Astrocyte (in vitro differentiated cells and primary cell): ENCODE data around the gene CHN1. TPM values are rescaled to one million over a fixed set of nuclear protein-coding genes. Genes with fewer than 3 reads are reported as not detected.

Source experiments
- DNase-seq: peaks from one replicate; pipeline ENCODE4 v3.0.0-alpha.2; 2010; ENCODE audit warnings: low read depth
- FAIRE-seq: peaks from 2 replicates; lab custom pipeline; 2011; peaks lifted over from hg19 to GRCh38; lab: Jason Lieb, UNC
- H2AFZ ChIP-seq: 2 replicates; pipeline ENCODE4 v1.6.0; 2012; ENCODE audit warnings: low read depth, low read length, inconsistent platforms
- H3K27ac ChIP-seq: 2 replicates; pipeline ENCODE4 v1.5.1; 2011; ENCODE audit warnings: low read depth, low read length, inconsistent platforms
- H3K27me3 ChIP-seq: 2 replicates; pipeline ENCODE4 v1.6.0; 2011; ENCODE audit warnings: low read length, inconsistent platforms; ENCODE audit not compliant: insufficient read depth
- H3K36me3 ChIP-seq: 2 replicates; pipeline ENCODE4 v1.5.1; 2011; ENCODE audit warnings: low read length, inconsistent platforms; ENCODE audit not compliant: insufficient read depth
- H3K4me1 ChIP-seq: 2 replicates; pipeline ENCODE4 v1.5.1; 2011; ENCODE audit warnings: low read length, inconsistent platforms; ENCODE audit not compliant: insufficient read depth
- H3K4me2 ChIP-seq: 2 replicates; pipeline ENCODE4 v1.6.0; 2012; ENCODE audit warnings: low read length, inconsistent platforms
- H3K4me3 ChIP-seq: 2 replicates; pipeline ENCODE4 v1.5.1; 2011; ENCODE audit warnings: low read depth, mild to moderate bottlenecking, low read length, inconsistent platforms; ENCODE audit not compliant: insufficient read depth
- H3K79me2 ChIP-seq: 2 replicates; pipeline ENCODE4 v1.6.0; 2012; ENCODE audit warnings: mild to moderate bottlenecking, low read length, inconsistent platforms; ENCODE audit not compliant: insufficient read depth
- H3K9ac ChIP-seq: 2 replicates; pipeline ENCODE4 v1.6.0; 2012; ENCODE audit warnings: mild to moderate bottlenecking, low read length, inconsistent platforms
- H3K9me3 ChIP-seq: 2 replicates; pipeline ENCODE4 v1.5.1; 2012; ENCODE audit warnings: low read depth, mild to moderate bottlenecking, low read length, inconsistent platforms; ENCODE audit not compliant: insufficient read depth
- H4K20me1 ChIP-seq: 2 replicates; pipeline ENCODE4 v1.6.0; 2012; ENCODE audit warnings: low read length, inconsistent platforms; ENCODE audit not compliant: insufficient read depth
- H3K27ac Mint-ChIP-seq: one replicate; pipeline ENCODE4 v1.8.0; 2021; ENCODE audit warnings: mild to moderate bottlenecking, mixed read lengths; ENCODE audit not compliant: unreplicated experiment
- H3K27me3 Mint-ChIP-seq: one replicate; pipeline ENCODE4 v1.8.0; 2021; ENCODE audit warnings: low read depth, mixed read lengths; ENCODE audit not compliant: unreplicated experiment
- H3K36me3 Mint-ChIP-seq: one replicate; pipeline ENCODE4 v1.8.0; 2021; ENCODE audit warnings: low read depth, mixed read lengths; ENCODE audit not compliant: unreplicated experiment
- H3K4me1 Mint-ChIP-seq: one replicate; pipeline ENCODE4 v1.8.0; 2021; ENCODE audit warnings: low read depth, mixed read lengths; ENCODE audit not compliant: unreplicated experiment
- H3K4me3 Mint-ChIP-seq: one replicate; pipeline ENCODE4 v1.8.0; 2021; ENCODE audit warnings: mild to moderate bottlenecking, moderate library complexity, mixed read lengths; ENCODE audit not compliant: unreplicated experiment
- H3K9me3 Mint-ChIP-seq: one replicate; pipeline ENCODE4 v1.8.0; 2021; ENCODE audit warnings: mild to moderate bottlenecking, mixed read lengths; ENCODE audit not compliant: unreplicated experiment
- EZH2 ChIP-seq: IDR thresholded peaks from 2 replicates; pipeline ENCODE4 v1.6.1; 2012; ENCODE audit warnings: mild to moderate bottlenecking, low read length, inconsistent platforms; ENCODE audit not compliant: insufficient read depth
- total RNA-seq: library from RNA; stranded (reverse); gene quantifications from 2 replicates; pipeline ENCODE4 v1.2.1, GENCODE V29; 2021
- TF ChIP-seq, protein P1 (sequence below): IDR thresholded peaks from 2 replicates; pipeline ENCODE4 v1.5.1; 2011; ENCODE audit warnings: low read depth, mild to moderate bottlenecking, inconsistent platforms, low read length, moderate library complexity; ENCODE audit not compliant: insufficient read depth

CHN1 gene
- total RNA-seq, 1 donor from 2014 or later, result 23.9 TPM

DNA sequence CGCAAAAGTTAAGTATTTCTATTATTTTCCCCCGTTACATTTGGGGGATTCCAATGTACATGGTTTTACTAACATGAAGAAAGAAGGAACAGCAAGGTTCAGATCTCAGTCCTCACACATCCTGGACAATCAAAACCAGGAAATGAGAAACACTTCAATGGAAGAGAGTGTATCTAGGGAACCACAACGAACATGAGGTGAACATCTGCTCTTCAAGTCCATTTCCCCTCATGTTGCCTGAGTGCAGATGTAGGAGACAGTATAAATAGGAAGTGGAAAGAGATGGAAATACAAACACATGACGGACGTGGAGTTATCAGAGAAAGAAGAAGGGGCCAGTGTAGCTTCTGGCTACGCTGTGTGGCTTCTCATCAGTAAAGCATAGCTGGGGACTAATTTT, 52.6 kb downstream of the CHN1 start:
- no peaks in the 10 kb centered on the region for H3K9me3 ChIP-seq
- Mint-ChIP-seq H3K27me3 (no peaks in the 10 kb centered on the region), H3K9me3 (no peaks in the 10 kb centered on the region), H3K27ac (no peak overlapping the region), H3K4me1 (peaks cover 24% of the 10 kb centered on the region), H3K4me3 (no peak overlapping the region), H3K36me3 (no peaks in the 10 kb centered on the region)
- no peaks in the 10 kb centered on the region for H4K20me1 ChIP-seq
- no peaks in the 10 kb centered on the region for H3K27me3 ChIP-seq
- H3K27ac ChIP-seq, result no peak overlapping the region
- H3K4me1 ChIP-seq, result peaks cover 23% of the 10 kb centered on the region
- FAIRE-seq (peak; percentile 63), DNase-seq (peak; percentile 54)
- H3K9ac ChIP-seq, result no peak overlapping the region
- peak overlapping the region; percentile 3 for H3K4me2 ChIP-seq
- TF ChIP-seq, protein P1, sequence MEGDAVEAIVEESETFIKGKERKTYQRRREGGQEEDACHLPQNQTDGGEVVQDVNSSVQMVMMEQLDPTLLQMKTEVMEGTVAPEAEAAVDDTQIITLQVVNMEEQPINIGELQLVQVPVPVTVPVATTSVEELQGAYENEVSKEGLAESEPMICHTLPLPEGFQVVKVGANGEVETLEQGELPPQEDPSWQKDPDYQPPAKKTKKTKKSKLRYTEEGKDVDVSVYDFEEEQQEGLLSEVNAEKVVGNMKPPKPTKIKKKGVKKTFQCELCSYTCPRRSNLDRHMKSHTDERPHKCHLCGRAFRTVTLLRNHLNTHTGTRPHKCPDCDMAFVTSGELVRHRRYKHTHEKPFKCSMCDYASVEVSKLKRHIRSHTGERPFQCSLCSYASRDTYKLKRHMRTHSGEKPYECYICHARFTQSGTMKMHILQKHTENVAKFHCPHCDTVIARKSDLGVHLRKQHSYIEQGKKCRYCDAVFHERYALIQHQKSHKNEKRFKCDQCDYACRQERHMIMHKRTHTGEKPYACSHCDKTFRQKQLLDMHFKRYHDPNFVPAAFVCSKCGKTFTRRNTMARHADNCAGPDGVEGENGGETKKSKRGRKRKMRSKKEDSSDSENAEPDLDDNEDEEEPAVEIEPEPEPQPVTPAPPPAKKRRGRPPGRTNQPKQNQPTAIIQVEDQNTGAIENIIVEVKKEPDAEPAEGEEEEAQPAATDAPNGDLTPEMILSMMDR, result no peak
- no peak for TF ChIP-seq EZH2
- no peaks in the 10 kb centered on the region for H3K36me3 ChIP-seq
- H3K4me3 ChIP-seq, result no peak overlapping the region
- no peak overlapping the region for H2AFZ ChIP-seq
- no peaks in the 10 kb centered on the region for H3K79me2 ChIP-seq

DNA sequence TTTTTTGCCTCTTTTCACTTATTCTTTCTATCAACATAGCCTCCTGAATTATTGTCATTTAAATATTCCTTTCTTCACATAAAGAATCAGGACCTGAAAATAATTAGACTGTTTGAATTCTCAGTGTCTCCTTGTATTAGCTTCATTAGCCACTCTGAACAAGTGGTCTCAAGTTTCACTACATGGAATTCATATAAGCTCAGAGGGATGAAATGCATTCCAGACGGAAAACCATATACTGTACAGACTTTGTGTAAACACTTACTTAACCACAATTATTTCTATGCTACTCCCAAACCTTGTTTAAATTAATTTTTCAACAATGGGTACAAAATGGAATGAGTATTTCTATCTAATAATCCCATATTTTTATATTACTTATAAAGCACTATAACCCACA, 53.4 kb downstream of the CHN1 start:
- Histone ChIP-seq H3K27me3 (no peaks in the 10 kb centered on the region), H3K79me2 (no peaks in the 10 kb centered on the region), H2AFZ (no peak overlapping the region), H3K9me3 (no peaks in the 10 kb centered on the region), H3K4me3 (no peak overlapping the region), H3K27ac (peak overlapping the region; percentile 40), H3K4me2 (peak overlapping the region; percentile 56), H3K9ac (peak overlapping the region; percentile 30), H3K36me3 (no peaks in the 10 kb centered on the region), H3K4me1 (peaks cover 19% of the 10 kb centered on the region), H4K20me1 (no peaks in the 10 kb centered on the region)
- Mint-ChIP-seq H3K36me3 (no peaks in the 10 kb centered on the region), H3K27me3 (no peaks in the 10 kb centered on the region), H3K4me1 (peaks cover 19% of the 10 kb centered on the region), H3K4me3 (no peak overlapping the region), H3K9me3 (no peaks in the 10 kb centered on the region), H3K27ac (peak overlapping the region; percentile 82)
- FAIRE-seq (peak; percentile 71), DNase-seq (peak; percentile 90)
- TF ChIP-seq, protein P1, result no peak
- no peak for TF ChIP-seq EZH2

DNA sequence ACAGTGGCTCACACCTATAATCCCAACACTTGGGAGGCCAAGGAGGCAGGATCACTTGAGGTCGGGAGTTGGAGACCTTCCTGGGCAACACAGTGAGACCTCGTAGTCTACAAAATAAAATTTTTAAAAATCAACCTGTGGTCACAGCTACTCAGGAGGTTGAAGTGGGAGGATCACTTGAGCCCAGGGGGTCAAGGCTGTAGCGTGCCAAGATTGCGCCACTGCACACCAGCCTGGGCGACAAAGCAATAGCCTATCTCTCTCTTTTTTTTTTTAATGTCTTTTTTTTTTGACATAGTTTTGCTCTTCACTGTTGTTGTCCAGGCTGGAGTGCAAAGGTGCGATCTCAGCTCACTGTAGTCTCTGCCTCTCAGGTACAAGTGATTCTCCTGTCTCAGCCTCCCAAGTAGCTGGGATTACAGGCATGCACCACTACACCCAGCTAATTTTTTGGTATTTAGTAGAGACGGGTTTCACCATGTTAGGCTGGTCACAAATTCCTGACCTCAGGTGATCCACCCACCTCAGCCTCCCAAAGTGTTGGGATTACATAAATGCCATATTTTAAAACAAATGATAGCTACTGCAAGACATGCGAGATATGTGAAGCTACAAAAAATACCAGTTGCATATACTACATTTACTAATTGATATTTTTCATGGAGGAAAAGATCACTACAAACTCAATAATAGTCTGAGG, 55.0 kb downstream of the CHN1 start:
- TF ChIP-seq, protein P1, result no peak
- TF ChIP-seq EZH2, result no peak
- H3K27ac Mint-ChIP-seq, result no peak overlapping the region
- Histone ChIP-seq H3K36me3 (no peaks in the 10 kb centered on the region), H3K79me2 (no peaks in the 10 kb centered on the region), H3K27ac (no peak overlapping the region), H2AFZ (no peak overlapping the region), H3K4me1 (peaks cover 18% of the 10 kb centered on the region), H3K27me3 (no peaks in the 10 kb centered on the region), H3K9ac (no peak overlapping the region), H3K4me3 (no peak overlapping the region), H4K20me1 (no peaks in the 10 kb centered on the region), H3K4me2 (no peak overlapping the region), H3K9me3 (no peaks in the 10 kb centered on the region)
- DNase-seq, result no peak
- H3K27me3 Mint-ChIP-seq, result no peaks in the 10 kb centered on the region
- no peak for FAIRE-seq
- no peaks in the 10 kb centered on the region for H3K9me3 Mint-ChIP-seq
- H3K4me3 Mint-ChIP-seq, result no peak overlapping the region
- peaks cover 19% of the 10 kb centered on the region for H3K4me1 Mint-ChIP-seq
- H3K36me3 Mint-ChIP-seq, result no peaks in the 10 kb centered on the region
